ENCODE measurements around the gene CAMKK1.
A peak's percentile ranks its signal among the peaks of the same experiment; 100 is the strongest.

Gene CAMKK1

GRCh38 chr17:3918372-3919122 is 25.7 kb upstream of the CAMKK1 start:
- DNase-seq (ENCODE audit: low read depth in 2 of 2) = no peak

- no peak for DNase-seq (ENCODE audit: low read depth in 2 of 2)
These were observed 24.6 kb upstream of the CAMKK1 start for GRCh38 chr17:3917391-3917931.

GRCh38 chr17:3916825-3917224 is 24.0 kb upstream of the CAMKK1 start:
- DNase-seq (ENCODE audit: low read depth in 2 of 2) = no peak

GRCh38 chr17:3915995-3916696 is 23.3 kb upstream of the CAMKK1 start, which contains the start of gene P2RX1:
TSS of gene P2RX1 (minus strand) at chr17:3916465. CDS start at chr17:3916225, 240 bp downstream.
- DNase-seq (ENCODE audit: low read depth in 2 of 2) = no peak

- no peak for DNase-seq (ENCODE audit: low read depth in 2 of 2)
These were observed 22.7 kb upstream of the CAMKK1 start for GRCh38 chr17:3915581-3915994.

GRCh38 chr17:3914312-3914670 is 21.4 kb upstream of the CAMKK1 start:
- DNase-seq (ENCODE audit: low read depth in 2 of 2) = no peak

GRCh38 chr17:3913531-3914311 is 20.9 kb upstream of the CAMKK1 start:
- DNase-seq (ENCODE audit: low read depth in 2 of 2) = peak; percentile 56 to 65

- DNase-seq (ENCODE audit: low read depth in 2 of 2) = no peak
These were observed 20.0 kb upstream of the CAMKK1 start for GRCh38 chr17:3912827-3913226.

GRCh38 chr17:3911271-3912053 is 18.6 kb upstream of the CAMKK1 start:
- DNase-seq (ENCODE audit: low read depth in 2 of 2) = peak in 1 of 2 donors; percentile 16

GRCh38 chr17:3910420-3911270 is 17.8 kb upstream of the CAMKK1 start:
- DNase-seq (ENCODE audit: low read depth in 2 of 2) = no peak

GRCh38 chr17:3909257-3909656 is 16.4 kb upstream of the CAMKK1 start:
- DNase-seq (ENCODE audit: low read depth in 2 of 2) = no peak

GRCh38 chr17:3907483-3908216 is 14.8 kb upstream of the CAMKK1 start:
- no peak for DNase-seq (ENCODE audit: low read depth in 2 of 2)

GRCh38 chr17:3906881-3907280 is 14.0 kb upstream of the CAMKK1 start:
- no peak for DNase-seq (ENCODE audit: low read depth in 2 of 2)

- no peak for DNase-seq (ENCODE audit: low read depth in 2 of 2)
These were observed 12.2 kb upstream of the CAMKK1 start for GRCh38 chr17:3905017-3905520.

GRCh38 chr17:3904501-3904900 is 11.6 kb upstream of the CAMKK1 start:
- DNase-seq (ENCODE audit: low read depth in 2 of 2) = no peak

GRCh38 chr17:3903881-3904290 is 11.0 kb upstream of the CAMKK1 start:
- DNase-seq (ENCODE audit: low read depth in 2 of 2) = no peak

- no peak for DNase-seq (ENCODE audit: low read depth in 2 of 2)
These were observed 10.4 kb upstream of the CAMKK1 start for GRCh38 chr17:3903051-3903825.

GRCh38 chr17:3900646-3901045 is 7.8 kb upstream of the CAMKK1 start:
- DNase-seq (ENCODE audit: low read depth in 2 of 2) = no peak

GRCh38 chr17:3897731-3898130 is 4.9 kb upstream of the CAMKK1 start:
- DNase-seq (ENCODE audit: low read depth in 2 of 2) = no peak
